PC-3 (cell line): ENCODE results near the gene CANT1. TPM values are rescaled to one million over a fixed set of nuclear protein-coding genes. Genes with fewer than 3 reads are reported as not detected.
A peak's percentile ranks its signal among the peaks of the same experiment; 100 is the strongest.

Experiments
- ATAC-seq: fragments of 200-7000 bp; cut with Tn5 transposase; 2 replicates; pipeline ENCODE4 v1.9.1; 2020; ENCODE audit warnings: mild to moderate bottlenecking, moderate library complexity
- BruUV-seq: library from RNA; stranded (reverse); fragments of 400-500 nt; replicated peaks from 2 replicates; lab custom pipeline; 2021; lab: Mats Ljungman, UMichigan
- CTCF ChIA-PET: fragments of 300-600 bp; sonication (Branson Sonifier 250); formaldehyde crosslinking; loops from one replicate; lab custom pipeline; 2022; ENCODE audit warnings: antibody characterized with exemption; lab: Charles Lee
- POLR2A ChIA-PET: fragments of 300-600 bp; sonication (Branson Sonifier 250); formaldehyde crosslinking; loops from one replicate; lab custom pipeline; 2022; ENCODE audit warnings: antibody characterized with exemption; ENCODE audit not compliant: unreplicated experiment; lab: Charles Lee
- DNase-seq: peaks from one replicate; pipeline ENCODE4 v3.0.0-alpha.2; 2015
- H2AFZ ChIP-seq: fragments of 300-600 bp; sonication (generic); 2 replicates; pipeline ENCODE4 v1.6.0; 2016; ENCODE audit warnings: antibody characterized with exemption, low read length
- H3F3A ChIP-seq: fragments of 300-600 bp; sonication (generic); one replicate; pipeline ENCODE4 v1.6.0; 2017; ENCODE audit warnings: antibody characterized with exemption, low read length, control low read depth, mild to moderate bottlenecking; ENCODE audit not compliant: unreplicated experiment
- H3K27ac ChIP-seq: fragments of 300-600 bp; sonication (generic); 2 replicates; pipeline ENCODE4 v1.5.1; 2016; ENCODE audit warnings: mild to moderate bottlenecking, low read length
- H3K27me3 ChIP-seq: fragments of 300-600 bp; sonication (generic); 2 replicates; pipeline ENCODE4 v1.6.1; 2016; ENCODE audit warnings: low read length, mixed read lengths
- H3K36me3 ChIP-seq: fragments of 300-600 bp; sonication (generic); 2 replicates; pipeline ENCODE4 v1.6.1; 2016; ENCODE audit warnings: low read depth, mixed run types, low read length, mixed read lengths
- H3K4me1 ChIP-seq: fragments of 300-600 bp; sonication (generic); 2 replicates; pipeline ENCODE4 v1.5.1; 2016; ENCODE audit warnings: low read length; ENCODE audit not compliant: insufficient read depth
- H3K4me2 ChIP-seq: fragments of 300-600 bp; sonication (generic); 2 replicates; pipeline ENCODE4 v1.6.0; 2016; ENCODE audit warnings: low read length
- H3K4me3 ChIP-seq: fragments of 300-600 bp; sonication (generic); 2 replicates; pipeline ENCODE4 v1.5.1; 2016; ENCODE audit warnings: mild to moderate bottlenecking, low read length, mixed read lengths
- H3K79me2 ChIP-seq: fragments of 300-600 bp; sonication (generic); 2 replicates; pipeline ENCODE4 v1.6.1; 2017; ENCODE audit warnings: low read length, mixed read lengths
- H3K9ac ChIP-seq: fragments of 300-600 bp; sonication (generic); 2 replicates; pipeline ENCODE4 v1.6.0; 2016; ENCODE audit warnings: mild to moderate bottlenecking, low read length
- H3K9me2 ChIP-seq: fragments of 300-600 bp; sonication (generic); replicated peaks from 2 replicates; pipeline ENCODE4 v1.6.1; 2016; ENCODE audit warnings: mixed run types, low read length, mixed read lengths
- H3K9me3 ChIP-seq: fragments of 300-600 bp; sonication (generic); 2 replicates; pipeline ENCODE4 v1.6.1; 2016; ENCODE audit warnings: low read length, mixed read lengths
- H4K20me1 ChIP-seq: fragments of 300-600 bp; sonication (generic); 2 replicates; pipeline ENCODE4 v1.6.1; 2016; ENCODE audit warnings: low read length, mixed read lengths
- EZH2 ChIP-seq: fragments of 300-600 bp; sonication (generic); IDR thresholded peaks from one replicate; pipeline ENCODE4 v1.6.1; 2017; ENCODE audit warnings: antibody characterized with exemption, mild to moderate bottlenecking, low read length; ENCODE audit not compliant: unreplicated experiment
- EZH2phosphoT487 ChIP-seq: fragments of 300-600 bp; sonication (generic); IDR thresholded peaks from 2 replicates; pipeline ENCODE4 v1.6.1; 2018; ENCODE audit warnings: mild to moderate bottlenecking, antibody characterized with exemption, low read length, borderline replicate concordance
- intact Hi-C: fragments of 100-400 bp; cut with micrococcal nuclease; formaldehyde crosslinking; loops from 2 replicates; pipeline ENCODE4 v1.9.0; 2023
- total RNA-seq: library from RNA; depleted of rRNA; stranded (reverse); fragments of >200 nt; gene quantifications from 2 replicates; pipeline ENCODE4 v1.2.3, GENCODE V29; 2014
- TF ChIP-seq, protein P1 (sequence below): fragments of 300-600 bp; sonication (generic); conservative IDR thresholded peaks from 2 replicates; pipeline ENCODE4 v1.5.1; 2017; ENCODE audit warnings: antibody characterized with exemption, low read depth, mild to moderate bottlenecking, low read length

The CANT1 gene
- total RNA-seq, 1 experiment from 2014 or later: 191 TPM

DNA sequence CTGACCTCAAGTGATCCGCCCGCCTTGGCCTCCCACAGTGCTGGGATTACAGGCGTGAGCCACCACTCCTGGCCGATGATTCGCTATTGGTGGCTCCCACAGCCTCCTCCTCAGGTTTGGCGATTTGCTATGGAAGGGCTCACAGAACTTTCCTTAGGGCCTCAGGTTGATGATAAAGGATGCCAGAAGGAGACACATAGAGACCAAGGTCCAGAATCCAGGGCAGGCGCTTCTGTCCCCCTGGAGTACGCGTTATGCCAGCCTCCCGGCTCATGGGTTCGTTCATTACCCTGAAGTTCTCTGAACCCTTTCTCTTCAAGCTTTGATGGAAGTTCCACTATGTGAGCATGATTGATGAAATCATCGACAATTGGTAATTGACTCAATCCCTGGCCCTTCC lies 49.8 kb downstream of the CANT1 start:
- ChIA-PET CTCF (interaction anchor here (0.7 kb wide), 1 partner anchor 60 kb away, joined by 5 read pairs; no protein-coding TSS in a partner anchor), POLR2A (no interaction called here)
- Histone ChIP-seq H3K27me3 (no peaks in the 10 kb centered on the region), H3K9me2 (no peaks in the 10 kb centered on the region), H3K4me2 (no peak overlapping the region), H3K9me3 (no peaks in the 10 kb centered on the region), H3K9ac (no peak overlapping the region), H3K27ac (no peak overlapping the region), H4K20me1 (no peaks in the 10 kb centered on the region), H3F3A (no peaks in the 10 kb centered on the region), H3K79me2 (no peaks in the 10 kb centered on the region), H2AFZ (no peak overlapping the region), H3K36me3 (no peaks in the 10 kb centered on the region), H3K4me1 (peaks cover 14% of the 10 kb centered on the region), H3K4me3 (no peak overlapping the region)
- no TSS peak for BruUV-seq
- TF ChIP-seq EZH2: no peak
- no peak for TF ChIP-seq EZH2phosphoT487
- TF ChIP-seq, protein P1, sequence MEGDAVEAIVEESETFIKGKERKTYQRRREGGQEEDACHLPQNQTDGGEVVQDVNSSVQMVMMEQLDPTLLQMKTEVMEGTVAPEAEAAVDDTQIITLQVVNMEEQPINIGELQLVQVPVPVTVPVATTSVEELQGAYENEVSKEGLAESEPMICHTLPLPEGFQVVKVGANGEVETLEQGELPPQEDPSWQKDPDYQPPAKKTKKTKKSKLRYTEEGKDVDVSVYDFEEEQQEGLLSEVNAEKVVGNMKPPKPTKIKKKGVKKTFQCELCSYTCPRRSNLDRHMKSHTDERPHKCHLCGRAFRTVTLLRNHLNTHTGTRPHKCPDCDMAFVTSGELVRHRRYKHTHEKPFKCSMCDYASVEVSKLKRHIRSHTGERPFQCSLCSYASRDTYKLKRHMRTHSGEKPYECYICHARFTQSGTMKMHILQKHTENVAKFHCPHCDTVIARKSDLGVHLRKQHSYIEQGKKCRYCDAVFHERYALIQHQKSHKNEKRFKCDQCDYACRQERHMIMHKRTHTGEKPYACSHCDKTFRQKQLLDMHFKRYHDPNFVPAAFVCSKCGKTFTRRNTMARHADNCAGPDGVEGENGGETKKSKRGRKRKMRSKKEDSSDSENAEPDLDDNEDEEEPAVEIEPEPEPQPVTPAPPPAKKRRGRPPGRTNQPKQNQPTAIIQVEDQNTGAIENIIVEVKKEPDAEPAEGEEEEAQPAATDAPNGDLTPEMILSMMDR: no peak
- ATAC-seq (no peak), DNase-seq (no peak)
- intact Hi-C loops: no loop called here

DNA sequence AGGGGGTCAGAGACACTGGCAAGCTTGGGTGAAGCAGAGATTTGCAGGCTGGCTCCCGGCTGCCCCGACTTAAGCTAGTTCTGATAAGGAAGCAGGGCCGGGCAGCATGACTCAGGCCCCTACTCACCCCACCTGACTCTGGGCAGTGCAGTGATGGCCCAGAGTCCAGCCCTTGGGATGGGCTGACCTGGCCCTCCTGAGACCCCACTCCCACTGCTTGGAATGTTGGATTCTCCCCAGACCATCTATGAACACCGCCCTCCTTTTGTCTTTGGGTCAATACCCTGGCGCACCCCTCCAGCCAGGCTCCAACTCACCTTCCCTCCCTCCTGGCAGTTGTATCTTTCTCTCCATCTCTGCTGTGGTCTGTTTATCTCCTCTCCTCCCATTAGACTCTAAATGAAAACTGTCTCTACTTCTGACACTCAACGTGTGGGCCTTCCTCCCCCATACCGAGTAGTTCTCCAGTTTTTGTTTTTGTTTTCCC lies 50.9 kb downstream of the CANT1 start:
- ATAC-seq (peak; percentile 63), DNase-seq (peak; percentile 42)
- TF ChIP-seq EZH2phosphoT487 (no peak), EZH2 (no peak)
- TF ChIP-seq, protein P1: no peak
- no peaks in the 10 kb centered on the region for H3K36me3 ChIP-seq
- H3K9me3 ChIP-seq: no peaks in the 10 kb centered on the region
- peak overlapping the region; percentile 71 for H2AFZ ChIP-seq
- peaks cover 14% of the 10 kb centered on the region for H3K4me1 ChIP-seq
- H3K79me2 ChIP-seq: no peaks in the 10 kb centered on the region
- no TSS peak for BruUV-seq
- H3K4me3 ChIP-seq: no peak overlapping the region
- H3K4me2 ChIP-seq: peak overlapping the region; percentile 9; the same call in 1 of the 2 replicates
- ChIA-PET CTCF (interaction anchor here (0.6 kb wide), 1 partner anchor 71 kb away, joined by 3 read pairs; no protein-coding TSS in a partner anchor), POLR2A (no interaction called here)
- H3K9me2 ChIP-seq: no peaks in the 10 kb centered on the region
- no peaks in the 10 kb centered on the region for H3K27me3 ChIP-seq
- no peak overlapping the region for H3K27ac ChIP-seq
- intact Hi-C loops: no loop called here
- no peak overlapping the region for H3K9ac ChIP-seq
- no peaks in the 10 kb centered on the region for H3F3A ChIP-seq
- no peaks in the 10 kb centered on the region for H4K20me1 ChIP-seq

DNA sequence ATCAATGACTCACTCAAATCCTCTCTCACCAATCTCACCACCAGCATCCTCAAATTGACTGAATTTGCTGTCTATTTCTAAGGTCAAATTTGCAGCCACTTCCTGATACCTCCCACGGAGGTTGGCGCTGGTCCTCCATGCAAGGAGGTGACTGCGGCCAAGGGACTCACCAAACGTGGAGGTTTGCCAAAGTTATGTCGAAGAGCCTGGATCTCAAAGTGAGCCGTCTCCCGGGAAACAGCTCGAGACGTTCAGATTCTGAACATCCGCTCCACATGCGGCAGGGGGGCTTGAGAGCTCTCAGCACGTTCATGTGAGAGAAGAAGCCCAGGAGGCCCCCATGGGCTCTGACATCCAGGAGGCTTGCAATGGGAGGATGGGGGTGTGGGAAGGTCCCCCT lies 52.4 kb downstream of the CANT1 start:
- H3K9ac ChIP-seq: no peak overlapping the region
- no peaks in the 10 kb centered on the region for H4K20me1 ChIP-seq
- intact Hi-C loops: no loop called here
- no peaks in the 10 kb centered on the region for H3K36me3 ChIP-seq
- DNase-seq: peak; percentile 35
- H3K9me3 ChIP-seq: no peaks in the 10 kb centered on the region
- no peak for ATAC-seq
- ChIA-PET POLR2A (no interaction called here), CTCF (no interaction called here)
- no peak overlapping the region for H3K4me3 ChIP-seq
- H3K79me2 ChIP-seq: no peaks in the 10 kb centered on the region
- H3K27ac ChIP-seq: no peak overlapping the region
- no peaks in the 10 kb centered on the region for H3K27me3 ChIP-seq
- H3K4me1 ChIP-seq: peaks cover 7% of the 10 kb centered on the region; the same call in 1 of the 2 replicates
- H3F3A ChIP-seq: no peaks in the 10 kb centered on the region
- TF ChIP-seq, protein P1: no peak
- TF ChIP-seq EZH2phosphoT487: no peak
- TF ChIP-seq EZH2: no peak
- H3K4me2 ChIP-seq: no peak overlapping the region
- H3K9me2 ChIP-seq: no peaks in the 10 kb centered on the region
- BruUV-seq: no TSS peak
- H2AFZ ChIP-seq: no peak overlapping the region
